IMR-90 (cell line): Measurements from ENCODE around the gene ARVCF. TPM values are rescaled to one million over a fixed set of nuclear protein-coding genes. Genes with fewer than 3 reads are reported as not detected.

Experiments used
- ATAC-seq: fragments of 200-7000 bp; cut with Tn5 transposase; 2 replicates; pipeline ENCODE4 v1.9.1; 2020; ENCODE audit warnings: low read depth, mild to moderate bottlenecking, moderate library complexity
- BruUV-seq: library from RNA; stranded (reverse); fragments of 400-500 nt; replicated peaks from 2 replicates; lab custom pipeline; 2021; lab: Mats Ljungman, UMichigan
- CTCF ChIA-PET: fragments of 300-600 bp; formaldehyde crosslinking; extraction: SDS; loops from one replicate; lab custom pipeline; 2021; ENCODE audit warnings: antibody characterized with exemption; lab: Yijun Ruan, JAX
- POLR2A ChIA-PET: fragments of 300-600 bp; sonication (Branson Sonifier 250); formaldehyde crosslinking; loops from one replicate; lab custom pipeline; 2022; ENCODE audit warnings: antibody characterized with exemption; ENCODE audit not compliant: unreplicated experiment; lab: Charles Lee
- DNase-seq: peaks from one replicate; pipeline ENCODE4 v3.0.0; 2013
- H2AFZ ChIP-seq: replicated peaks from 2 replicates; pipeline ENCODE3; 2013; ENCODE audit warnings: low read length, mild to moderate bottlenecking; ENCODE audit not compliant: poor library complexity
- H2AK5ac ChIP-seq: 2 replicates; pipeline ENCODE4 v1.6.1; 2013; ENCODE audit warnings: low read depth, low read length, inconsistent platforms
- H2AK9ac ChIP-seq: replicated peaks from 2 replicates; pipeline ENCODE3; 2013; ENCODE audit warnings: mild to moderate bottlenecking, low read depth, low read length, moderate library complexity; ENCODE audit not compliant: poor library complexity
- H2BK120ac ChIP-seq: 2 replicates; pipeline ENCODE4 v1.6.1; 2013; ENCODE audit warnings: low read depth, low read length, inconsistent platforms
- H2BK15ac ChIP-seq: 3 replicates; pipeline ENCODE4 v1.6.1; 2013; ENCODE audit warnings: low read depth, low read length, inconsistent platforms
- H2BK20ac ChIP-seq: 2 replicates; pipeline ENCODE4 v1.6.1; 2013; ENCODE audit warnings: low read depth, mild to moderate bottlenecking, inconsistent platforms, low read length, moderate library complexity
- H2BK5ac ChIP-seq: 2 replicates; pipeline ENCODE4 v1.6.1; 2013; ENCODE audit warnings: mild to moderate bottlenecking, low read depth, low read length, inconsistent platforms; ENCODE audit not compliant: poor library complexity, severe bottlenecking
- H3K14ac ChIP-seq: replicated peaks from 2 replicates; pipeline ENCODE4 v1.6.1; 2013; ENCODE audit warnings: low read depth, low read length, inconsistent platforms
- H3K18ac ChIP-seq: 2 replicates; pipeline ENCODE4 v1.6.1; 2013; ENCODE audit warnings: low read depth, low read length, control low read depth
- H3K23ac ChIP-seq: 2 replicates; pipeline ENCODE4 v1.6.1; 2013; ENCODE audit warnings: low read depth, low read length, inconsistent platforms
- H3K27ac ChIP-seq: 2 replicates; pipeline ENCODE4 v1.5.1; 2013; ENCODE audit warnings: mild to moderate bottlenecking, control low read depth, low read length; ENCODE audit not compliant: insufficient read depth
- H3K27me3 ChIP-seq: 2 replicates; pipeline ENCODE4 v1.6.1; 2013; ENCODE audit warnings: low read length; ENCODE audit not compliant: control insufficient read depth, insufficient read depth
- H3K36me3 ChIP-seq: 2 replicates; pipeline ENCODE4 v1.6.1; 2013; ENCODE audit warnings: low read length, mixed read lengths; ENCODE audit not compliant: control insufficient read depth, insufficient read depth
- H3K4ac ChIP-seq: 2 replicates; pipeline ENCODE4 v1.6.1; 2013; ENCODE audit warnings: low read depth, low read length, inconsistent platforms
- H3K4me1 ChIP-seq: 2 replicates; pipeline ENCODE4 v1.6.1; 2013; ENCODE audit warnings: low read length, mixed read lengths; ENCODE audit not compliant: control insufficient read depth, insufficient read depth
- H3K4me2 ChIP-seq: 2 replicates; pipeline ENCODE4 v1.6.1; 2013; ENCODE audit warnings: low read depth, mild to moderate bottlenecking, control low read depth, low read length, moderate library complexity
- H3K4me3 ChIP-seq: 2 replicates; pipeline ENCODE4 v1.5.1; 2013; ENCODE audit warnings: low read depth, mild to moderate bottlenecking, control low read depth, low read length, moderate library complexity; ENCODE audit not compliant: insufficient read depth
- H3K56ac ChIP-seq: 2 replicates; pipeline ENCODE4 v1.6.1; 2013; ENCODE audit warnings: low read length, inconsistent platforms; ENCODE audit not compliant: insufficient read depth; ENCODE audit errors: extremely low read depth
- H3K79me1 ChIP-seq, 2 experiments: 2 replicates each; pipeline ENCODE4 v1.6.1; 2013; ENCODE audit warnings: low read length in 2 of 2, inconsistent platforms in 1 of 2, low read depth in 1 of 2
- H3K9ac ChIP-seq: 2 replicates; pipeline ENCODE4 v1.6.1; 2013; ENCODE audit warnings: low read depth, low read length, control low read depth
- H3K9me1 ChIP-seq: 2 replicates; pipeline ENCODE4 v1.6.1; 2013; ENCODE audit warnings: low read length, inconsistent platforms; ENCODE audit not compliant: insufficient read depth
- H3K9me3 ChIP-seq: 2 replicates; pipeline ENCODE4 v1.6.1; 2013; ENCODE audit warnings: low read length; ENCODE audit not compliant: control insufficient read depth, insufficient read depth
- H4K20me1 ChIP-seq: 2 replicates; pipeline ENCODE4 v1.6.1; 2013; ENCODE audit warnings: low read length, inconsistent platforms; ENCODE audit not compliant: insufficient read depth
- H4K5ac ChIP-seq: 2 replicates; pipeline ENCODE4 v1.6.1; 2013; ENCODE audit warnings: mild to moderate bottlenecking, low read depth, low read length, control low read depth
- H4K8ac ChIP-seq, 2 experiments: 2 replicates each; pipeline ENCODE4 v1.6.1; 2013; ENCODE audit warnings: low read depth in 2 of 2, low read length in 2 of 2, control low read depth in 1 of 2, inconsistent platforms in 1 of 2
- H4K91ac ChIP-seq: 2 replicates; pipeline ENCODE4 v1.6.1; 2013; ENCODE audit warnings: low read depth, low read length, inconsistent platforms; ENCODE audit not compliant: insufficient read depth
- FOS ChIP-seq: fragments of 150-350 bp; IDR thresholded peaks from 2 replicates; pipeline ENCODE4 v1.6.1; 2016; ENCODE audit warnings: low read depth, low read length
- MXI1 ChIP-seq: IDR thresholded peaks from 2 replicates; pipeline ENCODE4 v1.6.1; 2012; ENCODE audit warnings: low read depth, mild to moderate bottlenecking, low read length, moderate library complexity, borderline replicate concordance
- NFE2L2 ChIP-seq: fragments of 150-350 bp; IDR thresholded peaks from 2 replicates; pipeline ENCODE4 v1.6.1; 2016; ENCODE audit warnings: low read depth, mild to moderate bottlenecking, low read length
- RCOR1 ChIP-seq: IDR thresholded peaks from 2 replicates; pipeline ENCODE4 v1.6.1; 2012; ENCODE audit warnings: mild to moderate bottlenecking, low read length, improper control_type of control experiment; ENCODE audit not compliant: insufficient replicate concordance
- SMC3 ChIP-seq: fragments of 150-350 bp; IDR thresholded peaks from 2 replicates; pipeline ENCODE4 v1.6.1; 2016; ENCODE audit warnings: low read depth, mild to moderate bottlenecking, antibody characterized with exemption, low read length, moderate library complexity
- USF2 ChIP-seq: fragments of 150-350 bp; IDR thresholded peaks from 2 replicates; pipeline ENCODE4 v1.6.1; 2017; ENCODE audit warnings: mild to moderate bottlenecking, antibody characterized with exemption, low read length, low read depth
- WGBS, 2 experiments: methylation state at CpG; one replicate each; pipeline versions ENCODE4 v1.1.5 to v1.1.7; 2013; ENCODE audit warnings: missing lambda C conversion rate in 2 of 2; ENCODE audit not compliant: insufficient read length in 1 of 2; ENCODE audit errors: extremely low coverage in 2 of 2; 5-methylcytosine and 5-hydroxymethylcytosine counted together
- dilution Hi-C: fragments of 300-500 bp; cut with HindIII; formaldehyde crosslinking; loops from one replicate; pipeline ENCODE4 v1.14.3; 2018; ENCODE audit warnings: low sequenced_read_pairs; ENCODE audit not compliant: unreplicated experiment
- in situ Hi-C: fragments of 300-500 bp; cut with MboI; formaldehyde crosslinking; loops from 3 replicates; pipeline ENCODE4 v1.14.3; 2019; ENCODE audit warnings: low sequenced_read_pairs, inconsistent platforms, mixed read lengths
- intact Hi-C: fragments of 100-400 bp; cut with micrococcal nuclease; formaldehyde crosslinking; loops from 2 replicates; pipeline ENCODE4 v1.10.0; 2022
- polyA plus RNA-seq, 3 experiments: library from polyadenylated mRNA; depleted of rRNA; stranded (reverse); fragments of >200 nt; gene quantifications; 2 replicates each; pipeline ENCODE4 v1.2.3, GENCODE V29; 2012; ENCODE audit warnings: low replicate concordance in 1 of 3
- total RNA-seq: library from RNA; depleted of rRNA; stranded (reverse); fragments of >200 nt; gene quantifications from 2 replicates; pipeline ENCODE4 v1.2.3, GENCODE V29; 2012
- TF ChIP-seq, protein P1 (sequence below): conservative IDR thresholded peaks from 2 replicates; pipeline ENCODE4 v1.5.1; 2012; ENCODE audit warnings: mild to moderate bottlenecking, low read depth, low read length, improper control_type of control experiment

Gene ARVCF
- total and polyA plus RNA-seq, 2 of the 4 experiments (the other 2 are of a cell fraction) = 8.6 to 14.1 TPM

- BruUV-seq = no TSS peak
- H2AFZ ChIP-seq = peak overlapping the region; percentile 11
Observed at GRCh38 chr22:19963863-19964642, 52.6 kb downstream of the ARVCF start.

More at GRCh38 chr22:19963863-19964642, 52.6 kb downstream of the ARVCF start:
- Histone ChIP-seq H2BK5ac (no peak overlapping the region), H2BK120ac (no peak overlapping the region), H3K18ac (no peak overlapping the region), H3K27me3 (no peaks in the 10 kb centered on the region), H2AK5ac (no peak overlapping the region), H2BK20ac (no peak overlapping the region), H3K4me2 (no peak overlapping the region), H3K9ac (no peak overlapping the region), H4K20me1 (peaks cover 34% of the 10 kb centered on the region), H3K27ac (no peak overlapping the region), H3K9me1 (peaks cover 7% of the 10 kb centered on the region), H4K91ac (no peak overlapping the region), H3K23ac (no peak overlapping the region), H2AK9ac (peak overlapping the region; percentile 66), H2BK15ac (no peak overlapping the region), H3K4ac (no peak overlapping the region), H3K36me3 (peaks cover 55% of the 10 kb centered on the region), H3K14ac (no peak overlapping the region), H4K5ac (no peak overlapping the region), H3K79me1 (peaks cover 12 to 44% of the 10 kb centered on the region in 2 experiments; a peak in 3 of 4 replicates), H3K56ac (no peak overlapping the region), H3K9me3 (no peaks in the 10 kb centered on the region), H3K4me3 (no peak overlapping the region), H3K4me1 (peaks cover 17% of the 10 kb centered on the region), H4K8ac (no peak overlapping the region)
- dilution Hi-C loops (no loop called here), in situ Hi-C loops (no loop called here), intact Hi-C loops (no loop called here)
- ChIA-PET CTCF (interaction anchor here (1.2 to 1.5 kb wide), 2 partner anchors 11 to 49 kb away, joined by 4 read pairs; no protein-coding TSS in a partner anchor), POLR2A (no interaction called here)
- DNase-seq = no peak
- 96% methylated on average over 8 of the region's 12 CpGs; no CpG with 5 or more reads in 1 of the 2 experiments for WGBS, 2 experiments
- TF ChIP-seq NFE2L2 (no peak), MXI1 (no peak), RCOR1 (no peak), FOS (no peak), SMC3 (no peak), USF2 (no peak)
- TF ChIP-seq, protein P1, sequence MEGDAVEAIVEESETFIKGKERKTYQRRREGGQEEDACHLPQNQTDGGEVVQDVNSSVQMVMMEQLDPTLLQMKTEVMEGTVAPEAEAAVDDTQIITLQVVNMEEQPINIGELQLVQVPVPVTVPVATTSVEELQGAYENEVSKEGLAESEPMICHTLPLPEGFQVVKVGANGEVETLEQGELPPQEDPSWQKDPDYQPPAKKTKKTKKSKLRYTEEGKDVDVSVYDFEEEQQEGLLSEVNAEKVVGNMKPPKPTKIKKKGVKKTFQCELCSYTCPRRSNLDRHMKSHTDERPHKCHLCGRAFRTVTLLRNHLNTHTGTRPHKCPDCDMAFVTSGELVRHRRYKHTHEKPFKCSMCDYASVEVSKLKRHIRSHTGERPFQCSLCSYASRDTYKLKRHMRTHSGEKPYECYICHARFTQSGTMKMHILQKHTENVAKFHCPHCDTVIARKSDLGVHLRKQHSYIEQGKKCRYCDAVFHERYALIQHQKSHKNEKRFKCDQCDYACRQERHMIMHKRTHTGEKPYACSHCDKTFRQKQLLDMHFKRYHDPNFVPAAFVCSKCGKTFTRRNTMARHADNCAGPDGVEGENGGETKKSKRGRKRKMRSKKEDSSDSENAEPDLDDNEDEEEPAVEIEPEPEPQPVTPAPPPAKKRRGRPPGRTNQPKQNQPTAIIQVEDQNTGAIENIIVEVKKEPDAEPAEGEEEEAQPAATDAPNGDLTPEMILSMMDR = no peak
- no peak for ATAC-seq
